ENCODE data around the gene THSD7A.

DNA sequence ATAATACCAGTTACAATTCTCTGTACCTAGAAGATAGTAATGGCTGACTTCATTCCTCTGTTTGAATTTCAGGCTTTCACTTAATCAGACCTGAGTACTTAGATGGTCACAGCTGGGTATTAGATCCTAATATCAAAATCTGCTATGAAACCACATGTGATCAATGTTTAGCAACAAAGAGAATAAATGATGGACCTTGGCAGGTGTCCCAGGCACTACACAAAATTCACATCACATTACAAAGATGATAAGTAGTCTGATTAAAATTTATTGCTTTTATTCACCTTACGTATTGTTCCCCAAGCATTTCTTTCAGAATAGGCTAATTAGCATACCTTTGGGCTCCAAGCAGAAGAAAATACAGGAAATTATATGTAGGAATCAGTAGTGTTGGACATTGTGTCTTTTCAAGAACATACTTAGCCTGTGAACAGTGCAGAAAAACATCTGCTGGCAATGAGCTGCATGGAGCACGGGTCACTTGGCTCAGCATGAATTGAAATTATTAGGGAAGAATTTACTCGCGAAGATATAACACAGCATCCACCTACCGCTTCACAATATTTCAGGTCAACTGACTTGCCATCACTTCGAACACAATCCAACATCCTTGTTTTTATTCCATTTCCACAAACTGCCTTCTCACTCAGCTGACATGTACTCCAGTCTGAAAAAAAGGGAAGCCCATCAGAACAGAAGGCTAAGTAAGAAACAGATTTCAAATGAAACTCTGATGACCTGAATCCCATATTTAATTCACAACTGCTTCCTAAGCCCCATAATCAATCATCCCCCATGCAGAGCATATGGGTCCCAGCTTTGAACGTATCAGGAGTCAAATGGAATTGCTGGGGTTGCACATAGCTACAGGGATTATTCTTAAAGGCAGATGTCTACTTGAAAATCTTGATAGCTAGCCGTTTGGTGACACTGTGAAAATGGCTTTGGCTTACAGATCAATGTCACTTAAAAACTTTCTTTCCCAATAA, 421.0 kb downstream of the THSD7A start:
- TF ChIP-seq, protein P1, sequence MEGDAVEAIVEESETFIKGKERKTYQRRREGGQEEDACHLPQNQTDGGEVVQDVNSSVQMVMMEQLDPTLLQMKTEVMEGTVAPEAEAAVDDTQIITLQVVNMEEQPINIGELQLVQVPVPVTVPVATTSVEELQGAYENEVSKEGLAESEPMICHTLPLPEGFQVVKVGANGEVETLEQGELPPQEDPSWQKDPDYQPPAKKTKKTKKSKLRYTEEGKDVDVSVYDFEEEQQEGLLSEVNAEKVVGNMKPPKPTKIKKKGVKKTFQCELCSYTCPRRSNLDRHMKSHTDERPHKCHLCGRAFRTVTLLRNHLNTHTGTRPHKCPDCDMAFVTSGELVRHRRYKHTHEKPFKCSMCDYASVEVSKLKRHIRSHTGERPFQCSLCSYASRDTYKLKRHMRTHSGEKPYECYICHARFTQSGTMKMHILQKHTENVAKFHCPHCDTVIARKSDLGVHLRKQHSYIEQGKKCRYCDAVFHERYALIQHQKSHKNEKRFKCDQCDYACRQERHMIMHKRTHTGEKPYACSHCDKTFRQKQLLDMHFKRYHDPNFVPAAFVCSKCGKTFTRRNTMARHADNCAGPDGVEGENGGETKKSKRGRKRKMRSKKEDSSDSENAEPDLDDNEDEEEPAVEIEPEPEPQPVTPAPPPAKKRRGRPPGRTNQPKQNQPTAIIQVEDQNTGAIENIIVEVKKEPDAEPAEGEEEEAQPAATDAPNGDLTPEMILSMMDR (IDR thresholded peaks at IDR 0.05): no peak
- no peak for TF ChIP-seq POLR2A (IDR thresholded peaks at IDR 0.05)

All from heart left ventricle (tissue), 13 donors.